HAP-1 (cell line): ENCODE data around the gene DHRS7.

Source experiments
- DNase-seq, 2 experiments: peaks; one replicate each; pipeline ENCODE4 v3.0.0-alpha.2; 2016 to 2020; ENCODE audit warnings: low spot score in 2 of 2
- H3K27me3 ChIP-seq: fragments of 250-450 bp; sonication (Bioruptor Pico); 2 replicates; pipeline ENCODE4 v1.5.1; 2020; ENCODE audit warnings: low read depth, mild to moderate bottlenecking, moderate library complexity
- H3K36me3 ChIP-seq: fragments of 250-450 bp; sonication (Bioruptor Pico); replicated peaks from 2 replicates; pipeline ENCODE4 v1.5.1; 2020; ENCODE audit warnings: mild to moderate bottlenecking
- H3K4me1 ChIP-seq: fragments of 250-450 bp; sonication (Bioruptor Pico); 2 replicates; pipeline ENCODE4 v1.5.1; 2020; ENCODE audit warnings: mild to moderate bottlenecking
- H3K4me3 ChIP-seq: fragments of 250-450 bp; sonication (Bioruptor Pico); 2 replicates; pipeline ENCODE4 v1.5.1; 2020; ENCODE audit warnings: mild to moderate bottlenecking, moderate library complexity
- H3K9me3 ChIP-seq: fragments of 250-450 bp; sonication (Bioruptor Pico); 2 replicates; pipeline ENCODE4 v1.5.1; 2020; ENCODE audit warnings: mild to moderate bottlenecking, moderate library complexity
- in situ Hi-C: fragments of 300-500 bp; cut with MboI; formaldehyde crosslinking; loops from 3 replicates; pipeline ENCODE4 v1.14.3; 2020; ENCODE audit warnings: low sequenced_read_pairs, inconsistent platforms, mixed read lengths

The DHRS7 gene

GRCh38 chr14:60164712-60165546 is at the start of gene DHRS7:
Gene DHRS7, minus strand, starts transcription at chr14:60165398. Its CDS starts 89 bp downstream, at chr14:60165309.
- in situ Hi-C loops: loop anchor here (10.0 kb wide), 2 partner anchors 100 to 200 kb away; no protein-coding TSS in a partner anchor
- Histone ChIP-seq H3K9me3 (no peaks in the 10 kb centered on the region), H3K36me3 (no peaks in the 10 kb centered on the region), H3K4me3 (peak within 1 kb of the TSS; percentile 74), H3K27me3 (no peaks in the 10 kb centered on the region), H3K4me1 (peaks cover 13% of the 10 kb centered on the region)
- DNase-seq: peak; percentile 69 to 82

- H3K4me3 ChIP-seq: no peak overlapping the region
- no peak for DNase-seq
- no peaks in the 10 kb centered on the region for H3K36me3 ChIP-seq
- no peaks in the 10 kb centered on the region for H3K9me3 ChIP-seq
- no peaks in the 10 kb centered on the region for H3K4me1 ChIP-seq
- in situ Hi-C loops: no loop called here
- no peaks in the 10 kb centered on the region for H3K27me3 ChIP-seq
Observed at GRCh38 chr14:60214415-60215126, 49.4 kb upstream of the DHRS7 start.

GRCh38 chr14:60214003-60214402 is 48.8 kb upstream of the DHRS7 start:
- Histone ChIP-seq H3K4me3 (no peak overlapping the region), H3K9me3 (no peaks in the 10 kb centered on the region), H3K4me1 (no peaks in the 10 kb centered on the region), H3K36me3 (no peaks in the 10 kb centered on the region), H3K27me3 (no peaks in the 10 kb centered on the region; the same call in 1 of the 2 replicates)
- in situ Hi-C loops: no loop called here
- no peak for DNase-seq

GRCh38 chr14:60212503-60213371 is 47.5 kb upstream of the DHRS7 start:
- Histone ChIP-seq H3K27me3 (no peaks in the 10 kb centered on the region; the same call in 1 of the 2 replicates), H3K4me1 (no peaks in the 10 kb centered on the region), H3K9me3 (no peaks in the 10 kb centered on the region), H3K36me3 (no peaks in the 10 kb centered on the region), H3K4me3 (no peak overlapping the region)
- in situ Hi-C loops: no loop called here
- DNase-seq: no peak

- Histone ChIP-seq H3K9me3 (no peaks in the 10 kb centered on the region), H3K4me3 (no peak overlapping the region), H3K36me3 (no peaks in the 10 kb centered on the region), H3K4me1 (no peaks in the 10 kb centered on the region), H3K27me3 (no peaks in the 10 kb centered on the region; the same call in 1 of the 2 replicates)
- in situ Hi-C loops: no loop called here
- DNase-seq: peak; percentile 10 to 30
Observed at GRCh38 chr14:60211153-60211552, 46.0 kb upstream of the DHRS7 start.

GRCh38 chr14:60210703-60211102 is 45.5 kb upstream of the DHRS7 start:
- no peak for DNase-seq
- in situ Hi-C loops: no loop called here
- Histone ChIP-seq H3K4me3 (no peak overlapping the region), H3K9me3 (no peaks in the 10 kb centered on the region), H3K4me1 (no peaks in the 10 kb centered on the region), H3K36me3 (no peaks in the 10 kb centered on the region), H3K27me3 (no peaks in the 10 kb centered on the region; the same call in 1 of the 2 replicates)

GRCh38 chr14:60206837-60207533 is 41.8 kb upstream of the DHRS7 start:
- Histone ChIP-seq H3K4me3 (no peak overlapping the region), H3K9me3 (no peaks in the 10 kb centered on the region), H3K4me1 (no peaks in the 10 kb centered on the region), H3K36me3 (no peaks in the 10 kb centered on the region), H3K27me3 (no peaks in the 10 kb centered on the region; the same call in 1 of the 2 replicates)
- in situ Hi-C loops: no loop called here
- no peak for DNase-seq

GRCh38 chr14:60206249-60206670 is 41.1 kb upstream of the DHRS7 start:
- H3K9me3 ChIP-seq: no peaks in the 10 kb centered on the region
- no peak overlapping the region for H3K4me3 ChIP-seq
- H3K27me3 ChIP-seq: no peaks in the 10 kb centered on the region; the same call in 1 of the 2 replicates
- no peaks in the 10 kb centered on the region for H3K4me1 ChIP-seq
- in situ Hi-C loops: no loop called here
- no peaks in the 10 kb centered on the region for H3K36me3 ChIP-seq
- no peak for DNase-seq

GRCh38 chr14:60204843-60205774 is 39.9 kb upstream of the DHRS7 start:
- H3K27me3 ChIP-seq: no peaks in the 10 kb centered on the region; the same call in 1 of the 2 replicates

GRCh38 chr14:60204104-60204842 is 39.1 kb upstream of the DHRS7 start:
- no peaks in the 10 kb centered on the region; the same call in 1 of the 2 replicates for H3K27me3 ChIP-seq
- in situ Hi-C loops: no loop called here
- no peak overlapping the region for H3K4me3 ChIP-seq
- H3K4me1 ChIP-seq: no peaks in the 10 kb centered on the region
- no peaks in the 10 kb centered on the region for H3K36me3 ChIP-seq
- no peaks in the 10 kb centered on the region for H3K9me3 ChIP-seq
- no peak for DNase-seq

More at GRCh38 chr14:60204843-60205774, 39.9 kb upstream of the DHRS7 start:
- H3K9me3 ChIP-seq: no peaks in the 10 kb centered on the region
- no peak for DNase-seq
- no peak overlapping the region for H3K4me3 ChIP-seq
- H3K4me1 ChIP-seq: no peaks in the 10 kb centered on the region
- H3K36me3 ChIP-seq: no peaks in the 10 kb centered on the region
- in situ Hi-C loops: no loop called here

GRCh38 chr14:60199321-60199720 is 34.1 kb upstream of the DHRS7 start:
- no peaks in the 10 kb centered on the region for H3K4me1 ChIP-seq
- no peak overlapping the region for H3K4me3 ChIP-seq
- H3K36me3 ChIP-seq: no peaks in the 10 kb centered on the region
- DNase-seq: no peak
- no peaks in the 10 kb centered on the region for H3K27me3 ChIP-seq
- 0 out of 2 replicates have a peak, but pooled peaks cover 3% of the 10 kb centered on the region for H3K9me3 ChIP-seq
- in situ Hi-C loops: loop anchor here (25.0 kb wide), 1 partner anchor 562 kb away; no protein-coding TSS in a partner anchor
